Lower leg skin (tissue), 3 donors: ENCODE results near the gene PDCD6IP.
A peak's percentile ranks its signal among the peaks of the same experiment; 100 is the strongest.

Source experiments
- POLR2A ChIP-seq, 2 donors: fragments of 450-650 bp; IDR thresholded peaks; one replicate each; pipeline ENCODE4 v1.6.1; 2016 to 2017; ENCODE audit warnings: antibody characterized with exemption in 2 of 2, mild to moderate bottlenecking in 1 of 2, moderate library complexity in 1 of 2
- TF ChIP-seq, protein P1 (sequence below), 3 donors: fragments of 450-650 bp; IDR thresholded peaks; one replicate each; pipeline ENCODE4 v1.5.1; 2016; ENCODE audit warnings: antibody characterized with exemption in 3 of 3, mild to moderate bottlenecking in 3 of 3, moderate library complexity in 2 of 3

DNA sequence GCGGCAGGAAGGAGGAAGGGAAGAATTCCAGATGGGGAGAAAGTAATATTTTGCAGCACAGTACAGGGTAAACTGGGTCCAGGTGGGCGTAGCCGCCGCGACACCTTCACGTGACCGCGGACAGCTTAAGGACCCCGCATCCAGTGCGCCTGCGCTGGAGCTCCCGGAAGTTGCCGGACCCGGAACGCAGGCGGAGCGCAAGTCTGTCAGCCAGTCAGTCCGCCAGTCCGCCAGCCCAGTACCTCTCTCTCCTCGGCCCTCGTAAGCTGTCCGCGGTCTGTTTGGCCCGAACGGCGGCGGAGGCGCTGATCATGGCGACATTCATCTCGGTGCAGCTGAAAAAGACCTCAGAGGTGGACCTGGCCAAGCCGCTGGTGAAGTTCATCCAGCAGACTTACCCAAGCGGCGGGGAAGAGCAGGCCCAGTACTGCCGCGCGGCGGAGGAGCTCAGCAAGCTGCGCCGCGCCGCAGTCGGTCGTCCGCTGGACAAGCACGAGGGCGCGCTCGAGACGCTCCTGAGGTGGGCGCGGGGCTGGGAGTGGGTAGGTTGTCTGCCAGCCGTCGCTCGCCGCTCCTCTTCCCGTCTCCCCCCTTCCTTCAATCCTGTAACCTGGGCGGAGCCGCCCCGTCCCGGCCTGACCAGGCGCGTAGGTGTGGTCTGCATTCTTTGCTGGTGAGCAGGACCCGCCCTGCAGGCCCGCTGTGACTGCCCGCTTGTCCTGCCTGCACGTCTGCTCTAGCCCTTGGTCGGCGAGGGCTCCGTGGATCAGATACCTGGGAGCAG lies at the start of gene PDCD6IP:
- TF ChIP-seq, protein P1, sequence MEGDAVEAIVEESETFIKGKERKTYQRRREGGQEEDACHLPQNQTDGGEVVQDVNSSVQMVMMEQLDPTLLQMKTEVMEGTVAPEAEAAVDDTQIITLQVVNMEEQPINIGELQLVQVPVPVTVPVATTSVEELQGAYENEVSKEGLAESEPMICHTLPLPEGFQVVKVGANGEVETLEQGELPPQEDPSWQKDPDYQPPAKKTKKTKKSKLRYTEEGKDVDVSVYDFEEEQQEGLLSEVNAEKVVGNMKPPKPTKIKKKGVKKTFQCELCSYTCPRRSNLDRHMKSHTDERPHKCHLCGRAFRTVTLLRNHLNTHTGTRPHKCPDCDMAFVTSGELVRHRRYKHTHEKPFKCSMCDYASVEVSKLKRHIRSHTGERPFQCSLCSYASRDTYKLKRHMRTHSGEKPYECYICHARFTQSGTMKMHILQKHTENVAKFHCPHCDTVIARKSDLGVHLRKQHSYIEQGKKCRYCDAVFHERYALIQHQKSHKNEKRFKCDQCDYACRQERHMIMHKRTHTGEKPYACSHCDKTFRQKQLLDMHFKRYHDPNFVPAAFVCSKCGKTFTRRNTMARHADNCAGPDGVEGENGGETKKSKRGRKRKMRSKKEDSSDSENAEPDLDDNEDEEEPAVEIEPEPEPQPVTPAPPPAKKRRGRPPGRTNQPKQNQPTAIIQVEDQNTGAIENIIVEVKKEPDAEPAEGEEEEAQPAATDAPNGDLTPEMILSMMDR (IDR thresholded peaks at IDR 0.05), result no peak
- TF ChIP-seq POLR2A (IDR thresholded peaks at IDR 0.05), result peak in 1 of 2 donors; percentile 62
